RPMI7951 (cell line): ENCODE data around the gene HOOK1. TPM values are rescaled to one million over a fixed set of nuclear protein-coding genes. Genes with fewer than 3 reads are reported as not detected.
A peak's percentile ranks its signal among the peaks of the same experiment; 100 is the strongest.
"Not testable (repeated sequence)": the region's sequence is repeated elsewhere in the genome, so short reads cannot be mapped to it uniquely, and the experiment has no call there.

ENCODE experiments used
- DNase-seq: peaks from one replicate; pipeline ENCODE4 v3.0.0-alpha.2; 2012; ENCODE audit warnings: low read depth
- total RNA-seq: library from RNA; depleted of rRNA; stranded (reverse); fragments of >200 nt; shearing (Covaris generic); gene quantifications from 2 replicates; pipeline ENCODE4 v1.2.3, GENCODE V29; 2014

The HOOK1 gene
- total RNA-seq, 1 experiment from 2014 or later = not detected

DNA sequence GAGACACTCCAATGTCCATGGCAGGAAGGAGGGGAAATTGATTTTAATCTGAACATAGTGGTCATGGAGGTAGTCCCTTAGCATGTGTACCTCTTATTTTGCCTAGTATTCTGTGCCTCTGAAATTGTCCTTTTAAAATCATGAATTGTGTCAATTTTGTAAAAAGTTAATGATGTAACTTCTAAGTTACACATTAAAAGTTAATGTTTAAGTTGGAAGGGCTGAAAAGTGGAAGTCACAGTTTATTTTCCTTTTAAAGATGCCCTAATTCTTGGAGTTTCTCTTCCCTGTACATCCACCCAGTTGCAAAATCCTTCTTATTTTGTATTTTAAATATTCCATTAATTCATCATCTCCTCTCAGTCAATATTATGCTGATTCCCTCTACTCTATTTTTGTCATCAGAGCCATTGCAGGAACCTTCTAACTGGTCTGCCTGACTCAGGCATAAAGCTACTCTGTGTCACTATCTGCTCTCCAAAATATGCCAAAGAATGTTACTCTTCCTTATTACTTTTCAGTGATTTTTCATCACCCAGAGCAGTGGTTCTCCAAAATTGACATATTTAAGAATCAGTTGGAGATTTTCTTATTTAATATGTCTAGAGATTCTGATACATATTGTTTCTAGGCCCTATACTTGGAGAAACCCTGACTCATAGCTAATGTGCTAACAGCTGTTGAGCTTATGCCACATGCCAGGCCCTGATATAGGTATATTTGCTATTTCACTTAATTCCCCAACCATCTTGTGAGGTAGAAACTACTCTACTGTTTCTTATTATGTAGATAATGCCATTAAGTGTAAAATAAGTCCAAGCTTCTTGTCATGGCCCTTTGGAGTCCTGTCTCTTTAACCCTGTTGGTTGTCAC lies 5.1 kb downstream of the HOOK1 start:
- no peak for DNase-seq

- no peak for DNase-seq
Measured at GRCh38 chr1:59827055-59827643, 12.4 kb downstream of the HOOK1 start.

DNA sequence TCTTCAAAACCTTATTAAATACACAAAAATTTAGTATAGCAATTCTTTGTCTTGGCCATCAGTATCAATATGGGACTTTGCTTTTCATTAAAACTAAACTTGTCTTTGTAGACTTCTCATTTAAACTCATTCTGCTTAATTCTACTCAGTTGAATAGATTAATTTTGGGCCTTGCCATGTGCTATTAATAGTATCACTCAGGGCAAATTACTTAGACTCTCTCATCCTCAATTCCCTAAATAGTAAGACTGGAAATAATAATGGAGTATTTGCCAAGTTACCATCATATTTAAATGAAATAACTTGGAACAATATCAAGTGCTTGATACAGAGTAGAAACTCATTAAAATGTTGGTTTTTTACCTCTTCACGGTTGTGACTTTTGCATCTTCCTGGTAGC lies 13.4 kb downstream of the HOOK1 start:
- no peak for DNase-seq

- peak; percentile 10 for DNase-seq
Measured at GRCh38 chr1:59831529-59831928, 16.8 kb downstream of the HOOK1 start.

GRCh38 chr1:59833022-59833421 lies 18.3 kb downstream of the HOOK1 start:
- no peak for DNase-seq

- no peak for DNase-seq
Measured at GRCh38 chr1:59833991-59834390, 19.2 kb downstream of the HOOK1 start.

GRCh38 chr1:59837857-59838256 lies 23.1 kb downstream of the HOOK1 start:
- not testable (repeated sequence) for DNase-seq

- no peak for DNase-seq
Measured at GRCh38 chr1:59845091-59845490, 30.3 kb downstream of the HOOK1 start.

GRCh38 chr1:59846209-59846894 lies 31.6 kb downstream of the HOOK1 start:
- no peak for DNase-seq

- DNase-seq = no peak
Measured at GRCh38 chr1:59846895-59847282, 32.1 kb downstream of the HOOK1 start.

- DNase-seq = no peak
Measured at GRCh38 chr1:59852117-59852516, 37.4 kb downstream of the HOOK1 start.

GRCh38 chr1:59855297-59855696 lies 40.5 kb downstream of the HOOK1 start:
- not testable (repeated sequence) for DNase-seq

DNA sequence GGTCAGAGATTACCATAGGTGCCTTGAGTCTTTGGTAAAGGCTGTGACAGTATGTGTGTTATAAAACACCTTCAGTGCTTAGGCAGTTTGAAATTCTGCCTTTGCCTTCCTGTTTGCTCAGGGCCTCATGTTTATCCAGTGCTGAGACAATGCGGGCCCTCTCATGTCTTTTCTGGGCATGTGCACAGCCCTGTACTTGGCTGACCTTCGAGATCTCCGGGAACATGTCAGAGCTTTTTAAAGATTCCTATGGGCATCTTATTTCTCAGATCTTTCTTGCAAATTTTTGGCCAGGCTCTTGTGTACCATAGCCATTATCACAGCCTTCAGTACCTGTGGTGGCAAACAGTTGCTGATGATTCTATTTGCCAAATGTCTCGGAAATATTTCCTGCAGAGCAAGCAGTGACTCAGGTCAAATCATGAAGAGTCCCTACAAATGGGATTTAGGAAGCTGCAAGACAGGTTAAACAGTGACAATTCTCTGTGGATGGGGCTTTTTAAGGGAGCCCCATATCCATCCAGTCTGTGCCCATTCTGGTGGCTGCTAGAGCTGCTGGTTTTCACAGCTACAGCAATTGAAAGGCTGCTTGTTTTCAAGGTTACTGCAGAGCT lies 42.1 kb downstream of the HOOK1 start:
- DNase-seq = no peak

GRCh38 chr1:59857679-59858354 lies 43.1 kb downstream of the HOOK1 start:
- no peak for DNase-seq

DNA sequence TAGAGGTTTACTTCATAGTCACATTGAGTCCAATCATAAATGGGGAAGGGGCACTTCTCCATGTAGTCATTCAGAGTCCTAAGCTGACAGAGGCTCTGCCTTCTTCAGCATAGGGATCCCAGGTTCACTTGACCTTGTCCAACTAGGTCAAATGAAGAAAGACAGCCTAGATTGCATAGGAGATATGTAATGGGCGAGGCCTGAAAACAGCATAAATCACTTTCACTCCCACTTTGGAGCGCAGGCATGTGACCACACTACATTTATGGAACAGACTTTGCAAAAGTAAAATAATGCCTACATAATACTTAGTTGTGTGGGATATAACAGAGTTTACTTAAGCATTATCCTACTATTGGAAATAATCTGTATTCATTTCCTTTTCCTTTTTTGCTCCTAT lies 51.7 kb downstream of the HOOK1 start:
- no peak for DNase-seq

DNA sequence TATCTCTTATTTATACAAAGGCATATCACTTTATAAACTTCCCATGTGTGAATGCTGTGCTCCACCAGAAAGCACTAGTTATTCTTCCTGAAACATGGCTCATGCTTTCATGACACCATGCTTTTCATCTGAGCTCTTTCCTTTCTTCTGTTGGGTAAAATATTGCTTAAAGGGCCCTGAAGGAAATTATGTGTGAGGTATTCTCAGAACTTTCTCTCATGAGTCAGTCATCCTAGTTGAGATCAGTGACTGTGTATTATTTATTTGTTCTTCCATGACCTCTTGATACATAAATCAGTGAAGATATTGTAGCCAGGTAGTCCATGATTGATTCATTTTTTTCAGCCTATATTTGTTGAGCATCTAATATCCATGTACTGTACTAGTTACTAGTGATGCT lies 57.0 kb downstream of the HOOK1 start:
- no peak for DNase-seq

DNA sequence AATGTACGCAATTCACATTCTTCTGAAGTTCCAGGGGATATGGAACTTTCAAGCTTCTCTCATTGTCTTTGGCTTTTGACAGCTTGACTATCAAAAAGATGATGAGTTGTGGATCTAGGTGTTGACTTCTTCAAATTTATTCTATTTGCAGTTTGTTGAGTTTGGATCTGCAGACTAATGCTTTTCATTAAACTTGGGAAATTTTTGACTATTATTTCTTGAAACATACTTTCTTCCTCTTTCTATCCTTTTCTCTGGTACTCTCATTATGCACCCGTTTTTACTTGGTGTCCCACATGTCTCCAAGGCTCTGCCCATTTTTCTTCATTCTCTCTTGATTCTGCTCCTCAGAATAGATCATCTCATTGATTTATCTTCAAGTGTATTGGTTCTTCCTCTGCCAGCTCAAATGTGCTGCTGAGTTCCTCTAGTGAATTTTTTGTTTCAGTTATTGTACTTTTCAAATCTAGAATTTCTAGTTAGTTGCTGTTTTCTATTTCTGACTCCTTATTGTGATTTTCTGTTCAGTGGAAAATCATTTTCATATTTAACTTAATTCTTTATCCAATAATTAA lies 62.4 kb downstream of the HOOK1 start:
- DNase-seq = no peak

- DNase-seq = no peak
Measured at GRCh38 chr1:59878370-59878769, 63.6 kb downstream of the HOOK1 start.

GRCh38 chr1:59879574-59879973 lies 64.8 kb downstream of the HOOK1 start:
- peak; percentile 49 for DNase-seq

- no peak for DNase-seq
Measured at GRCh38 chr1:59879996-59880505, 65.3 kb downstream of the HOOK1 start.

DNA sequence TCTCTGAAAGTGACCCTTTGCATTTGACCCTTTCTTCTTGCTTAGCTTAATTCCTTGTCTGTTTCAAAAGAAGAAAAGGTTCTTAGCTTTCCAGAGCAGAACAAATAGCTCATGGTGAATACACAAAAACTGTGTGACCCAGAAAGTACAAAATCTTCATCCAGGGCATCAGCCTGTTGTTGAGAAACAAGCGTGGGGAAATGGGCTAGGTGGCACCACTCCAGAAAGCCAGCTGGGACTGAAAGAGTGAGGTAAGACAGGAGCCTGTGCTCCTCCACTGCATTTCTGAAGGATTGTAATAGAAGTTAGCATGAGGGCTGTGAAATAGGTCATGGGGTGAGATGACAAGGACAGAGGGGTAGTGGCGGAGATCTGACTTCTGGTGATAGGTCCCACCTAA lies 66.0 kb downstream of the HOOK1 start:
- DNase-seq = no peak
